G401 (cell line): ENCODE results near the gene LMO4. TPM values are rescaled to one million over a fixed set of nuclear protein-coding genes. Genes with fewer than 3 reads are reported as not detected.

Source experiments
- DNase-seq: peaks from one replicate; pipeline ENCODE4 v3.0.0-alpha.2; 2015; ENCODE audit warnings: low spot score
- in situ Hi-C: cut with HindIII; loops from 2 replicates; pipeline ENCODE4 v1.10.0; 2016; ENCODE audit warnings: low sequenced_read_pairs, mixed read lengths
- total RNA-seq: library from RNA; depleted of rRNA; stranded (reverse); fragments of >200 nt; shearing (Covaris generic); gene quantifications from 2 replicates; pipeline ENCODE4 v1.2.3, GENCODE V29; 2014; rRNA removed

LMO4 gene
- total RNA-seq = 0.24 and 1.7 TPM in 2 replicates

- in situ Hi-C loops = no loop called here
- peak; percentile 98 for DNase-seq
These were observed at the start of gene LMO4 for GRCh38 chr1:87328272-87329050. LMO4 (plus strand) TSS chr1:87328880; CDS start chr1:87332016, 3,136 bp downstream.

DNA sequence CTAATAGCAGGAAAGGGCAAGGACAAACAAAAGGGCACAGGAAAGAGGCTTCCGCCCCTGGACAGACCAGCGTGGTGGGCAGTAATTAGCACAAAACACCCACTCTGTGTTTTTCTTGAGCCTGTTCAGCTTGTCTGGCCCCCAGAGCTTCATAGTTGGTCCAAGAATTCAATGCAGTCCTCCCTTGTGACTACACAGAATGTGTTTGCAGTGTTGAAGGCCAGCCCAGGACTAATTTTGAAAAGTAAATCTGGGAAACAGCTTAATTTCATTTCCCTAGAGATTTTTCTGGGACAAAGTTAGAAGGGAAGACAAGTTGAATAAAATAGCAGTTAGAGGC lies 49.2 kb upstream of the LMO4 start:
- no peak for DNase-seq
- in situ Hi-C loops = no loop called here

- in situ Hi-C loops = no loop called here
- DNase-seq = no peak
These were observed 48.6 kb upstream of the LMO4 start for GRCh38 chr1:87279966-87280535.

GRCh38 chr1:87284456-87285240 lies 44.0 kb upstream of the LMO4 start:
- in situ Hi-C loops = no loop called here
- no peak for DNase-seq

DNA sequence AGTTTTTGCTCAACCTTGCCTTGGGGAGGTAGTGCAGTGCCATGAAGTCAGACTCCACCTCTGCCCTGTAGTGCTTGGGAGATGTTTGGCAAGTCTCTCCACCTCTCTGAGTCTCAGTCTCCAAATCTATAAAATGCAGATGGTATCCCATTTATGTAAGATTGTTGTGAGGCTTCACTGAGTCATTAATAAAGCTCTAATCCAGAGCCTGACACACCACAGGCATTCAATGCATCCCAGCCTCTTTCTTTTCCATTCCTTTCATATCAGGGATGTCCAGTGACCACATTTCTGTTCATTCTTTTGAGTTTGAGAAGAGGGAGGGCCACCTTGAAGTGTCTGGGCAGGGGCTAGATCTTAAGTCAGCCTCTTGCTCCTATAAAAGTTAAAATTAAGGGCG lies 37.6 kb upstream of the LMO4 start:
- in situ Hi-C loops = no loop called here

DNA sequence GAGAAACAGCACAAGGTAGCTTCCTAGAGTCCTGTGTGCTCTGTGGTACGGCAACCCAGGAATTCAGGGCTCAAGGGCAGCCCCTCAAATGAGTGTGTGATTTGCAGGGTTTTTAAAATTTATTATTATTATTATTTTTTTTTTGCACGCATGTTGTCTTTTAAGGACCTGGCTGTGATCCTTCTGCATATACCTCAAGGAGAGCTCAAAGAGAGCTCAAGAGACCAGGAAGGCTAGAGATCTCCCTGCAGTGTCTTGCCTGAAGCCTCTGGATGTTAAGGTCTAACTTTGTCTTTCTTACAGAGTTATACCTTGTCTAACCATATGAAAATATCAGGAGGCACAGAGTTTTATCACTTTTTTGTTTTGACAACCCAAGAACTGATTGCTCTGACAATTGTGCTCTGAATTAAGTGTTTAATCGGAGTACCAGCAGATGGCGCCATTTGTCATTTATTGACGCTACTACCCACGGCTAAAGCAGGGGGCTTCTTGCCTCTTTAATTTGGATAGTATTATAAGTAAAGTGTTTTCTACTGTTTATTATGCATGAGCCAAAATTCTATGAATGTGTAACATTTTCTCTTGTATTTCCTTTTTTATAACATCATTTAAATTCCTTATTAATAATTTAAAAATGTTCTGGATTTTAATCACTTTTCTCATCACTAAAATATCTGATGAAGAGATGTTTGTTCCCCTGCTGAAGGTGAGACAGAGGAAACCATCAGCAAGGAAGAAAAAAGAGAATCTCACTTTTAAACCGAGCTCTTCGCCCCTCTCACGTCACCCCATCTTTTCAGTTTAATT lies 35.8 kb upstream of the LMO4 start:
- DNase-seq = peak; percentile 55
- in situ Hi-C loops = no loop called here

More for the DNA sequence above, 37.6 kb upstream of the LMO4 start:
- DNase-seq = no peak

- in situ Hi-C loops = no loop called here
- DNase-seq = no peak
These were observed 34.0 kb upstream of the LMO4 start for GRCh38 chr1:87294633-87295032.

GRCh38 chr1:87295445-87296110 lies 33.1 kb upstream of the LMO4 start:
- DNase-seq = no peak
- in situ Hi-C loops = no loop called here

DNA sequence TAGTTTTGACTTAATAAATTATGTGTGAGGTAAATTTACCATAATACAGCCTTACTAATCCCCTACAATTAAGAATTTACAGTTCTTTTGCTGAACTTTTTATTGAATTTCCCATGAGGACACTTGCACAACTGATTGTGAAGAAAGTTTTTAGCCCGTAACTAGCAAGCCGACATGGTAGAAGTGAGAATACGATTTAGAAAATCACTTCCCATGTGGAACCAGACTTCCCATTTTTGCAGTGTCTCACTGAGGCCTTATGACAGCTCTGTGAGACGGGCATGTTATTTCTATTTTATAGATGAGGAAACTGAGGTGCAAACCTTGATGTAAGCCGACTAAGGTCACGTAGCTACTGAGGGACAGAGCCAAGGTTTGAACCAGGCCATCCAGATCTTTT lies 32.5 kb upstream of the LMO4 start:
- in situ Hi-C loops = no loop called here
- no peak for DNase-seq

DNA sequence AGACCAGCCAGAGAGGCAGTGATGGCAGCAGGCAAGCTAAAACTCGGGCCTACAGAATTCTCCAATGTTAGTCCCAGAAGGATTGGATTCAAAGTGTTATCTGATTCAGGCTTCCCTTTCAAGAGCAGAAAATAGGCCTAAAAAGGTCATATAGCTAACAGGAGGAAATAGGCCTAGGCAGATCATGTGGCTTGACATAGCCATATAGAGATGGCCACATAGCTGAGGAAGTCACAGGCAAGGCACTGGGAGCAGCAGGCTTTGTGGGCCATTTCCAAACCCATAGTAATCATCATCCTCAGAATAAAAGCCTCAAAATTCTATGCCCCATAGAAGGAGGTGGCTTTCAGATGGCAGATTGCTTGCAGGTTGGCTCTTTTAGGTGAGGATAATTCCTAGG lies 29.0 kb upstream of the LMO4 start:
- DNase-seq = no peak
- in situ Hi-C loops = no loop called here

- no peak for DNase-seq
- in situ Hi-C loops = no loop called here
These were observed 28.1 kb upstream of the LMO4 start for GRCh38 chr1:87300628-87301027.

- in situ Hi-C loops = no loop called here
- DNase-seq = no peak
These were observed 23.5 kb upstream of the LMO4 start for GRCh38 chr1:87305151-87305550.

GRCh38 chr1:87305762-87306161 lies 22.9 kb upstream of the LMO4 start:
- no peak for DNase-seq
- in situ Hi-C loops = no loop called here

- in situ Hi-C loops = no loop called here
- no peak for DNase-seq
These were observed 21.4 kb upstream of the LMO4 start for GRCh38 chr1:87307306-87307705.

- in situ Hi-C loops = no loop called here
- DNase-seq = no peak
These were observed 20.7 kb upstream of the LMO4 start for GRCh38 chr1:87307931-87308330.

GRCh38 chr1:87314091-87314490 lies 14.6 kb upstream of the LMO4 start:
- in situ Hi-C loops = no loop called here

DNA sequence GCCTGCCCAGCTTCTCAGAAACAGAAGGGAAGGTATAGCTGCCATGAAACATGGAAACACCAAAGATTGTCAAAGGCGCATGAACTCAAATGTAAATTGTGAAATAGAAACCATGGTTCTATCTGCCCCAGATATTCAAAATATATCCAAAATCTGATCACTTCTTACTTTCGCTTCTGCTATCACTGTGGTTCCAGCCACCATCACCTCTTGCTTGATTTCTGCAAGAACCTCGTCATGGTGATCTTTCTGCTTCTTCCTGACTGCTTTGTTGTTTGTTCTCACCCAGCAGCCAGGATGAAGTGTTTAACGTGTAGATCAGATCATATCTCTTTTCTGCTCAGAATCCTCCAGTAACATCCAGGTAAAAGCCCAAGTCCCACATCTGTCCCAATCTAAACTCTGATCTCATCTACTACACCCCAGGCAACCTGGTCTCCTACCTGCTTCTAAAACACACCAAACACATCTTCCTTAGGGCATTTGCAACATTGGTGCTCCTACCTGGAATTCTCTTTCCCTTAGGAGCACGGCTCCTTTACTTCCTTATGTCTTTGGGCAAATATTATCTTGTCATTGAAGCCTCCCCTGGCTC lies 10.5 kb upstream of the LMO4 start:
- no peak for DNase-seq
- in situ Hi-C loops = no loop called here

More at GRCh38 chr1:87314091-87314490, 14.6 kb upstream of the LMO4 start:
- no peak for DNase-seq

DNA sequence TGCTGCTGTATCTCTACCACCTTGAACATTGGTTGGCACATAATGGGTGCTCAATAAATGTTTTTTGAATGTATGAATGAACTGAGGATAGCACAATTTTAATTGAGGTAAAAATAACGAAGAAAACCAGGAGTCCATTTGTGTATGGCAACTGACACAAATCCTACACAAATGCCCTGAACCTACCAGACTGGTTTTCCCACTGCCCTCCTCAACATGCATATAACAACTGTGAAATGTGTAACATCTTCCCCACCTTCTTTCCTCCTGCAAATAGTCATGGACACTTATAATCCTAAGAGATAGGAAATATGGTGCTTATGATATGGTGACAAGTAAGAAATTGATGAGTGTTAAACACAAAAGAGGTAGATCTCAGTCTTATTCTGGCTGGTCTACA lies 9.9 kb upstream of the LMO4 start:
- no peak for DNase-seq
- in situ Hi-C loops = no loop called here
